H9 (cell line): ENCODE data around the gene TUBB2B. TPM values are rescaled to one million over a fixed set of nuclear protein-coding genes. Genes with fewer than 3 reads are reported as not detected.

Source experiments
- DNase-seq: peaks from one replicate; pipeline ENCODE4 v3.0.0-alpha.2; 2017
- H2AFZ ChIP-seq: one replicate; pipeline ENCODE4 v1.6.1; 2013; ENCODE audit warnings: mild to moderate bottlenecking, low read length, control low read depth, moderate library complexity
- H2AK5ac ChIP-seq: 2 replicates; pipeline ENCODE4 v1.6.1; 2013; ENCODE audit warnings: low read length, control low read depth, mixed read lengths; ENCODE audit not compliant: insufficient read length
- H2BK120ac ChIP-seq: one replicate; pipeline ENCODE4 v1.6.1; 2013; ENCODE audit warnings: low read depth, mild to moderate bottlenecking, low read length, control low read depth, inconsistent platforms; ENCODE audit not compliant: poor library complexity, severe bottlenecking
- H2BK12ac ChIP-seq: 2 replicates; pipeline ENCODE4 v1.6.1; 2013; ENCODE audit warnings: low read length, control low read depth, mixed read lengths, low read depth; ENCODE audit not compliant: insufficient read length
- H2BK15ac ChIP-seq: 2 replicates; pipeline ENCODE4 v1.6.1; 2013; ENCODE audit warnings: low read depth, low read length, control low read depth
- H2BK20ac ChIP-seq: one replicate; pipeline ENCODE4 v1.6.1; 2013; ENCODE audit warnings: low read depth, mild to moderate bottlenecking, low read length, control low read depth, inconsistent platforms; ENCODE audit not compliant: poor library complexity, severe bottlenecking
- H2BK5ac ChIP-seq: 2 replicates; pipeline ENCODE4 v1.6.1; 2013; ENCODE audit warnings: low read length, control low read depth, mixed read lengths; ENCODE audit not compliant: insufficient read length
- H3K14ac ChIP-seq: 2 replicates; pipeline ENCODE4 v1.6.1; 2013; ENCODE audit warnings: low read length, control low read depth; ENCODE audit not compliant: insufficient read depth
- H3K18ac ChIP-seq: 2 replicates; pipeline ENCODE4 v1.6.1; 2013; ENCODE audit warnings: low read depth, mild to moderate bottlenecking, mixed read lengths, low read length, control low read depth; ENCODE audit not compliant: insufficient read length
- H3K23ac ChIP-seq: 2 replicates; pipeline ENCODE4 v1.6.1; 2013; ENCODE audit warnings: low read length, control low read depth, mixed read lengths, low read depth; ENCODE audit not compliant: insufficient read length
- H3K23me2 ChIP-seq: 2 replicates; pipeline ENCODE4 v1.6.1; 2013; ENCODE audit warnings: low read depth, mild to moderate bottlenecking, mixed read lengths, low read length, control low read depth; ENCODE audit not compliant: insufficient read length, poor library complexity, severe bottlenecking
- H3K27ac ChIP-seq: 2 replicates; pipeline ENCODE4 v1.5.1; 2013; ENCODE audit warnings: low read length, control low read depth, mixed read lengths, low read depth; ENCODE audit not compliant: insufficient read length
- H3K27me3 ChIP-seq: 2 replicates; pipeline ENCODE4 v1.6.1; 2013; ENCODE audit warnings: low read length, control low read depth, inconsistent platforms; ENCODE audit not compliant: insufficient read depth
- H3K4ac ChIP-seq: 2 replicates; pipeline ENCODE4 v1.6.1; 2013; ENCODE audit warnings: low read depth, mild to moderate bottlenecking, control low read depth, inconsistent platforms, low read length, moderate library complexity
- H3K4me1 ChIP-seq: 2 replicates; pipeline ENCODE4 v1.6.1; 2013; ENCODE audit warnings: low read length, control low read depth, inconsistent platforms; ENCODE audit not compliant: insufficient read depth
- H3K4me2 ChIP-seq: 2 replicates; pipeline ENCODE4 v1.6.1; 2013; ENCODE audit warnings: low read length, control low read depth, mixed read lengths; ENCODE audit not compliant: insufficient read length, insufficient read depth
- H3K56ac ChIP-seq: 2 replicates; pipeline ENCODE4 v1.6.1; 2013; ENCODE audit warnings: low read depth, mild to moderate bottlenecking, mixed read lengths, low read length, control low read depth; ENCODE audit not compliant: insufficient read length
- H3K79me1 ChIP-seq: 2 replicates; pipeline ENCODE4 v1.6.1; 2013; ENCODE audit warnings: low read depth, mild to moderate bottlenecking, moderate library complexity, low read length, control low read depth, inconsistent platforms; ENCODE audit not compliant: insufficient read depth, poor library complexity, severe bottlenecking
- H3K79me2 ChIP-seq: 2 replicates; pipeline ENCODE4 v1.6.1; 2013; ENCODE audit warnings: low read length, control low read depth, inconsistent platforms; ENCODE audit not compliant: insufficient read depth
- H3K9ac ChIP-seq: 2 replicates; pipeline ENCODE4 v1.6.1; 2013; ENCODE audit warnings: low read length, control low read depth, mixed read lengths; ENCODE audit not compliant: insufficient read length; ENCODE audit errors: extremely low read depth
- H3K9me3 ChIP-seq: one replicate; pipeline ENCODE4 v1.6.1; 2013; ENCODE audit warnings: low read depth, low read length, inconsistent platforms; ENCODE audit not compliant: control insufficient read depth
- H3T11ph ChIP-seq: one replicate; pipeline ENCODE4 v1.6.1; 2013; ENCODE audit warnings: mild to moderate bottlenecking, low read length, control low read depth, inconsistent platforms
- H4K20me1 ChIP-seq: one replicate; pipeline ENCODE4 v1.6.1; 2013; ENCODE audit not compliant: control insufficient read depth, insufficient read length, insufficient read depth
- H4K5ac ChIP-seq: 2 replicates; pipeline ENCODE4 v1.6.1; 2013; ENCODE audit warnings: low read depth, mild to moderate bottlenecking, mixed read lengths, low read length, control low read depth; ENCODE audit not compliant: insufficient read length
- H4K8ac ChIP-seq: replicated peaks from 2 replicates; pipeline ENCODE4 v1.6.1; 2013; ENCODE audit warnings: low read length, control low read depth, mixed read lengths, low read depth; ENCODE audit not compliant: insufficient read length
- H4K91ac ChIP-seq: 2 replicates; pipeline ENCODE4 v1.6.1; 2013; ENCODE audit warnings: low read depth, mild to moderate bottlenecking, moderate library complexity, mixed read lengths, low read length, control low read depth; ENCODE audit not compliant: insufficient read length
- H3K27ac Mint-ChIP-seq, 3 experiments: 2 replicates in 2 of 3; 3 replicates in 1 of 3; pipeline ENCODE4 v1.8.0; 2020 to 2021; ENCODE audit warnings: mixed read lengths in 3 of 3, mild to moderate bottlenecking in 1 of 3, moderate library complexity in 1 of 3
- H3K27me3 Mint-ChIP-seq: 2 replicates; pipeline ENCODE4 v1.8.0; 2021; ENCODE audit warnings: low read depth, mild to moderate bottlenecking, moderate library complexity, mixed read lengths
- H3K36me3 Mint-ChIP-seq, 3 experiments: 2 replicates in 2 of 3; 3 replicates in 1 of 3; pipeline ENCODE4 v1.8.0; 2020 to 2021; ENCODE audit warnings: low read depth in 3 of 3, mixed read lengths in 3 of 3; ENCODE audit not compliant: insufficient read depth in 1 of 3
- H3K4me1 Mint-ChIP-seq, 2 experiments: 2 replicates each; pipeline ENCODE4 v1.8.0; 2020; ENCODE audit warnings: mixed read lengths in 2 of 2
- H3K4me3 Mint-ChIP-seq, 2 experiments: 2 replicates in 1 of 2; 3 replicates in 1 of 2; pipeline ENCODE4 v1.8.0; 2020 to 2021; ENCODE audit warnings: mild to moderate bottlenecking in 2 of 2, mixed read lengths in 2 of 2, moderate library complexity in 1 of 2
- H3K9me3 Mint-ChIP-seq, 2 experiments: 2 replicates in 1 of 2; 3 replicates in 1 of 2; pipeline ENCODE4 v1.8.0; 2020; ENCODE audit warnings: mild to moderate bottlenecking in 2 of 2, mixed read lengths in 2 of 2, moderate library complexity in 1 of 2
- WGBS: extraction: QIAGEN DNeasy Blood & Tissue Kit; methylation state at CpG from one replicate; pipeline ENCODE4 v1.1.7; 2013; ENCODE audit warnings: missing lambda C conversion rate, low lambda C conversion rate, mixed read lengths; ENCODE audit not compliant: insufficient read length; ENCODE audit errors: extremely low coverage; 5-methylcytosine and 5-hydroxymethylcytosine counted together
- total RNA-seq: library from RNA; stranded (reverse); gene quantifications from 2 replicates; pipeline ENCODE4 v1.2.1, GENCODE V29; 2021
- TF ChIP-seq, protein P1 (sequence below): fragments of 200-600 bp; sonication (generic); conservative IDR thresholded peaks from 3 replicates; pipeline ENCODE4 v1.8.0; 2021; ENCODE audit warnings: antibody characterized with exemption, mild to moderate bottlenecking

The TUBB2B gene
- total RNA-seq, 1 experiment from 2014 or later, result 320 TPM

DNA sequence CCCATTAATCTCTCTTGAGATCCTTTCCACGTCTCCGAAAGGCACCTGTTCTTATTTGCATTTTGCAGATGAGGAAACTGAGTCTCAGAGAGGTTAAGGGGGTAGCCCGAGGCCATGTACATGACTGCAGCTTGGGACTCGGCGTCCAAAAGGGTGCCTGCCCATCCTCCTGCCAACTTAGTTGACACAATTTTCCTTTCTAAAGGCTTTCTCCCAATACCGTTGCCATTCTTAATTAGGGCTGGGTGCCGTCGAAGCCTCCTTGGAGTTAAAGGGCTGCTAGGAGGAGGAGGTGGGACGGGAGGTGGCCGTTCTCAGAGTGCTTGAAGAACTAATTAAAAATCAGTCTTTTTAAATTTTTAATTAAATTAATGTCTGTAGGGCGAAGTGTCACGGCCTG, 30.7 kb upstream of the TUBB2B start:
- no peaks in the 10 kb centered on the region for H3K27me3 ChIP-seq
- TF ChIP-seq, protein P1, sequence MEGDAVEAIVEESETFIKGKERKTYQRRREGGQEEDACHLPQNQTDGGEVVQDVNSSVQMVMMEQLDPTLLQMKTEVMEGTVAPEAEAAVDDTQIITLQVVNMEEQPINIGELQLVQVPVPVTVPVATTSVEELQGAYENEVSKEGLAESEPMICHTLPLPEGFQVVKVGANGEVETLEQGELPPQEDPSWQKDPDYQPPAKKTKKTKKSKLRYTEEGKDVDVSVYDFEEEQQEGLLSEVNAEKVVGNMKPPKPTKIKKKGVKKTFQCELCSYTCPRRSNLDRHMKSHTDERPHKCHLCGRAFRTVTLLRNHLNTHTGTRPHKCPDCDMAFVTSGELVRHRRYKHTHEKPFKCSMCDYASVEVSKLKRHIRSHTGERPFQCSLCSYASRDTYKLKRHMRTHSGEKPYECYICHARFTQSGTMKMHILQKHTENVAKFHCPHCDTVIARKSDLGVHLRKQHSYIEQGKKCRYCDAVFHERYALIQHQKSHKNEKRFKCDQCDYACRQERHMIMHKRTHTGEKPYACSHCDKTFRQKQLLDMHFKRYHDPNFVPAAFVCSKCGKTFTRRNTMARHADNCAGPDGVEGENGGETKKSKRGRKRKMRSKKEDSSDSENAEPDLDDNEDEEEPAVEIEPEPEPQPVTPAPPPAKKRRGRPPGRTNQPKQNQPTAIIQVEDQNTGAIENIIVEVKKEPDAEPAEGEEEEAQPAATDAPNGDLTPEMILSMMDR, result no peak
- peak overlapping the region; percentile 39 for H3K4me2 ChIP-seq
- peaks cover 8% of the 10 kb centered on the region for H3K79me1 ChIP-seq
- no peak overlapping the region for H3T11ph ChIP-seq
- no peaks in the 10 kb centered on the region for H4K20me1 ChIP-seq
- H2AFZ ChIP-seq, result no peak overlapping the region
- H3K9me3 ChIP-seq, result no peaks in the 10 kb centered on the region
- no peak overlapping the region for H3K18ac ChIP-seq
- DNase-seq, result no peak
- H4K5ac ChIP-seq, result no peak overlapping the region
- peaks cover 17 to 19% of the 10 kb centered on the region in 2 experiments for H3K4me1 Mint-ChIP-seq
- H3K4me1 ChIP-seq, result no peaks in the 10 kb centered on the region; the same call in 1 of the 2 replicates
- no peak overlapping the region for H3K14ac ChIP-seq
- H3K9me3 Mint-ChIP-seq, result peaks cover 5 to 6% of the 10 kb centered on the region in 2 experiments; a peak in 4 of 5 replicates
- WGBS, result no CpG with 5 or more reads among the region's 12 CpGs
- no peak overlapping the region for H2BK15ac ChIP-seq
- H2BK12ac ChIP-seq, result no peak overlapping the region
- H3K79me2 ChIP-seq, result peaks cover 25% of the 10 kb centered on the region; the same call in 1 of the 2 replicates
- peaks cover 6 to 22% (median 13%) of the 10 kb centered on the region in 3 experiments for H3K36me3 Mint-ChIP-seq
- H3K9ac ChIP-seq, result no peak overlapping the region
- H2AK5ac ChIP-seq, result no peak overlapping the region
- peaks cover 8% of the 10 kb centered on the region for H3K23me2 ChIP-seq
- no peak overlapping the region for H3K27ac ChIP-seq
- no peak overlapping the region for H3K4ac ChIP-seq
- H3K4me3 Mint-ChIP-seq, result peak overlapping the region; percentile 76 to 96; a peak in 4 of 5 replicates
- no peak overlapping the region for H2BK20ac ChIP-seq
- H4K8ac ChIP-seq, result no peak overlapping the region
- no peak overlapping the region for H2BK120ac ChIP-seq
- H3K27me3 Mint-ChIP-seq, result peaks cover 11% of the 10 kb centered on the region
- no peak overlapping the region for H2BK5ac ChIP-seq
- no peak overlapping the region for H3K27ac Mint-ChIP-seq
- H3K23ac ChIP-seq, result no peak overlapping the region
- H3K56ac ChIP-seq, result no peak overlapping the region
- H4K91ac ChIP-seq, result no peak overlapping the region
